DMS53 treated with DMSO at 0.1 percent for 48 hours (cell line): Measurements from ENCODE around the gene SLC41A3.
"Not testable (repeated sequence)": the region's sequence is repeated elsewhere in the genome, so short reads cannot be mapped to it uniquely, and the experiment has no call there.

Experiments
- DNase-seq: peaks from one replicate; lab custom pipeline; 2025; ENCODE audit not compliant: unreplicated experiment; lab: John Stamatoyannopoulos, UW

The SLC41A3 gene

GRCh38 chr3:126008219-126008618 lies 75.7 kb downstream of the SLC41A3 start:
- no peak for DNase-seq

GRCh38 chr3:126005951-126006350 lies 78.0 kb downstream of the SLC41A3 start:
- no peak for DNase-seq

- no peak for DNase-seq
Observed at GRCh38 chr3:126004692-126005091, 79.2 kb downstream of the SLC41A3 start.

- DNase-seq: no peak
Observed at GRCh38 chr3:126004217-126004616, 79.7 kb downstream of the SLC41A3 start.

GRCh38 chr3:126003447-126004190 lies 80.3 kb downstream of the SLC41A3 start:
- DNase-seq: no peak

GRCh38 chr3:126002189-126002588 lies 81.7 kb downstream of the SLC41A3 start:
- DNase-seq: no peak

- peak; percentile 16 for DNase-seq
Observed at GRCh38 chr3:125996751-125997150, 87.2 kb downstream of the SLC41A3 start.

- no peak for DNase-seq
Observed at GRCh38 chr3:125990253-125990970, 93.5 kb downstream of the SLC41A3 start.

- DNase-seq: not testable (repeated sequence)
Observed at GRCh38 chr3:125984951-125985350, 99.0 kb downstream of the SLC41A3 start.

GRCh38 chr3:125977104-125977503 lies 106.8 kb downstream of the SLC41A3 start:
- not testable (repeated sequence) for DNase-seq

GRCh38 chr3:125976003-125976390 lies 107.9 kb downstream of the SLC41A3 start:
- DNase-seq: not testable (repeated sequence)

GRCh38 chr3:125975245-125976002 lies 108.5 kb downstream of the SLC41A3 start:
- not testable (repeated sequence) for DNase-seq

GRCh38 chr3:125971997-125972944 lies 111.7 kb downstream of the SLC41A3 start:
- not testable (repeated sequence) for DNase-seq

GRCh38 chr3:125968701-125969592 lies 115.0 kb downstream of the SLC41A3 start, which contains the start of gene ROPN1B:
ROPN1B (plus strand) TSS chr3:125969178; CDS start chr3:125972055, 2,877 bp downstream.
- not testable (repeated sequence) for DNase-seq

GRCh38 chr3:125968121-125968520 lies 115.8 kb downstream of the SLC41A3 start:
- DNase-seq: not testable (repeated sequence)

- peak; percentile 83 for DNase-seq
Observed at GRCh38 chr3:125967156-125967555, 116.8 kb downstream of the SLC41A3 start.

- DNase-seq: no peak
Observed at GRCh38 chr3:125965505-125965904, 118.4 kb downstream of the SLC41A3 start.

GRCh38 chr3:125963834-125964233 lies 120.1 kb downstream of the SLC41A3 start:
- not testable (repeated sequence) for DNase-seq

- DNase-seq: no peak
Observed at GRCh38 chr3:125961289-125961589, 122.7 kb downstream of the SLC41A3 start.
